Endometrial microvascular endothelial cells (primary cell): ENCODE measurements around the gene DMP1. TPM values are rescaled to one million over a fixed set of nuclear protein-coding genes. Genes with fewer than 3 reads are reported as not detected.

Experiments
- in situ Hi-C: cut with HindIII; loops from 2 replicates; pipeline ENCODE4 v1.10.0; 2017; ENCODE audit warnings: low sequenced_read_pairs, low pct_unique_long_range_greater_than_20kb; ENCODE audit errors: inconsistent ontology term
- total RNA-seq: library from RNA; depleted of rRNA; stranded (reverse); fragments of >200 nt; gene quantifications from one replicate; pipeline ENCODE4 v1.2.3, GENCODE V29; 2015; ENCODE audit errors: inconsistent ontology term

DMP1 gene, protein sequence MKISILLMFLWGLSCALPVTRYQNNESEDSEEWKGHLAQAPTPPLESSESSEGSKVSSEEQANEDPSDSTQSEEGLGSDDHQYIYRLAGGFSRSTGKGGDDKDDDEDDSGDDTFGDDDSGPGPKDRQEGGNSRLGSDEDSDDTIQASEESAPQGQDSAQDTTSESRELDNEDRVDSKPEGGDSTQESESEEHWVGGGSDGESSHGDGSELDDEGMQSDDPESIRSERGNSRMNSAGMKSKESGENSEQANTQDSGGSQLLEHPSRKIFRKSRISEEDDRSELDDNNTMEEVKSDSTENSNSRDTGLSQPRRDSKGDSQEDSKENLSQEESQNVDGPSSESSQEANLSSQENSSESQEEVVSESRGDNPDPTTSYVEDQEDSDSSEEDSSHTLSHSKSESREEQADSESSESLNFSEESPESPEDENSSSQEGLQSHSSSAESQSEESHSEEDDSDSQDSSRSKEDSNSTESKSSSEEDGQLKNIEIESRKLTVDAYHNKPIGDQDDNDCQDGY
- total RNA-seq = not detected

DNA sequence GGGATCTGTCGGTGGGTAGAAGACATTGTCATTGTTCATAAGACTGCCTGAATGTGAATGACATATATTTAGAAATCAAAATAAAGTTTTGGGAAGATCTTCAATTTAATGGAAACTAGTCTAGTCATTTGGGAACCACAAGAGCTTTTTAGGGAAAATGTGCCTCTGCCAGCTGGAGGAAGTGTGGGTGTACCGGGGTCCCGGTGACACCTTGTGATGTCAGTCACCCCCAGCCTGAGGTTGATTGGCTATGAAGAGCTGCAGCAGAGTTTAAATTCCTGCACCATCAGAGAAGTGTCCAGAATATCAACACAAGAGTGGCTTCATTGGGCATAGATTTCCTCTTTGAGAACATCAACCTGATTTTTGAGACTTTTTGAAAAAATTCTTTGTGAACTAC, at the start of gene DMP1:
Gene DMP1, plus strand, starts transcription at position 301 of the 400 bp plus-strand sequence. CDS start 6,213 bp downstream, outside the sequence.
- in situ Hi-C loops = loop anchor here (25.0 kb wide), 1 partner anchor 187 kb away; the partner anchor contains the start of gene MEPE

DNA sequence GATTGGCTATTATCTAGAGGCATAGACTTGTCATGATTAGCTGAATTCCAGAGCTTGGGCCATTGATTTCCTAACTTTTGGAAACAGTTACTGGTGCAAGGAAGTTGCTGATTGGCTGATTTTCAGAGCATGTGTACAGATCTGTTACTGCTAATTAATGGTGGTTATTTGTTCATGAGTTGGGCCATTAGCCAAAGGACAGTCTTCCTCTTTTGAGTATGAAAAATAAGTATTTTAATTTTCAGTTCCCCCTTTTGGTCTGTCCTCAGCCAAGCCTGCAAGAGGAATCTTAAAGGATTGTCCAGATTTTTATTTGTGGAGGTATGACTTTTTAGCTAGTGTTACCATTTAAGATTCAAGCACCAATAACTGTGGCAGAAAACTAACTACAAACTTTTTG, 48.7 kb upstream of the DMP1 start:
- in situ Hi-C loops = no loop called here

DNA sequence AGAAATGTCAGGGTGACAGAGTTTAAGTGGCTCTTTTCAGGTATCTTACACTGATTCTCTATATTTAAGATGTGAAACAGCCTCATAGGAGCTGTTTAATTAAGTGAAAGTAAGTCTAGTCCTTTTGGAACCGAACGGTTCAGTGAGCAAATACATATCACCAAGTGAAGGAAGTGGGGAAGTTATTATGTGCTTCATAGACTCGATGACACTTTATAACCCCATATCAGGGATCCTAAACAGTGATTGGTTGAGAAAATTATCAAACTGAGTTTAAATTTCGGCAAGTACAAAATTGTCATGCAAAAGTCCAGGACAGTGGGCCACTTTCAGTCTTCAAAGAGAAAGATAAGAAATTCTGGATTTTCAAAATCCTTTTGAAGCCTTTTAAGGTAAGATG, 41.9 kb upstream of the DMP1 start, which contains the start of gene DSPP:
Gene DSPP, plus strand, starts transcription at position 301 of the 400 bp plus-strand sequence. CDS start 2,380 bp downstream, outside the sequence.
- in situ Hi-C loops = no loop called here

DNA sequence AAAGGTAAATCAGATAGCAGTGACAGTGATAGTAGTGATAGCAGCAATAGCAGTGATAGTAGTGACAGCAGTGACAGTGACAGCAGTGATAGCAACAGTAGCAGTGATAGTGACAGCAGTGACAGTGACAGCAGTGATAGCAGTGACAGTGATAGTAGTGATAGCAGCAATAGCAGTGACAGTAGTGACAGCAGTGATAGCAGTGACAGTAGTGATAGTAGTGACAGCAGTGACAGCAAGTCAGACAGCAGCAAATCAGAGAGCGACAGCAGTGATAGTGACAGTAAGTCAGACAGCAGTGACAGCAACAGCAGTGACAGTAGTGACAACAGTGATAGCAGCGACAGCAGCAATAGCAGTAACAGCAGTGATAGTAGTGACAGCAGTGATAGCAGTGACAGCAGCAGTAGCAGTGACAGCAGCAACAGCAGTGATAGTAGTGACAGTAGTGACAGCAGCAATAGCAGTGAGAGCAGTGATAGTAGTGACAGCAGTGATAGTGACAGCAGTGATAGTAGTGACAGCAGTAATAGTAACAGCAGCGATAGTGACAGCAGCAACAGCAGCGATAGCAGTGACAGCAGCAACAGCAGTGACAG, 35.7 kb upstream of the DMP1 start:
- in situ Hi-C loops = no loop called here

DNA sequence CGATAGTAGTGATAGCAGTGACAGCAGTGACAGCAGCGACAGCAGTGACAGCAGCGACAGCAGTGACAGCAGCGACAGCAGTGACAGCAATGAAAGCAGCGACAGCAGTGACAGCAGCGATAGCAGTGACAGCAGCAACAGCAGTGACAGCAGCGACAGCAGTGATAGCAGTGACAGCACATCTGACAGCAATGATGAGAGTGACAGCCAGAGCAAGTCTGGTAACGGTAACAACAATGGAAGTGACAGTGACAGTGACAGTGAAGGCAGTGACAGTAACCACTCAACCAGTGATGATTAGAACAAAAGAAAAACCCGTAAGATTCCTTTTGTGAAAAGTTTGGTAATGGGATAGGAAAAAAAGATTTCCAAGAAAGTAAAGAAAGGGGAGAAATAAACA, 33.8 kb upstream of the DMP1 start:
- in situ Hi-C loops = no loop called here

DNA sequence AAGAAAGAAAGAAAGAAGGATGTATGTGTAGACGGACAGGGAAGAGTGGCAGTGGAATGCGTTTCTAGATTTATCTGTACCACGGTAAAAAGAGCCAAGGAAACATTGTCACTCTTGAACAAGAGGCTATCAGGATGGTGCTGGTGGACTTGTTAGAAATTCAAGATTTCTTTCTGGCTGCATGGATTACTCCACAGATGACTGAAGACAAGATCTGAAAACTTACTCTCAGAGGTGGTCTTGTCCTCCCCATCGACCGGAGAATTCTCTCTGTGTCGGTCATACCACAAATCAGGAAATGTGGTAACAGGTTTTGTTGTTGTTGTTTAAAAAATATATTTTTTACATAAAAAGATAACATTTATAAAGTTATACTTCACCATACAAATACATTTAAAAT, 30.0 kb upstream of the DMP1 start:
- in situ Hi-C loops = no loop called here

DNA sequence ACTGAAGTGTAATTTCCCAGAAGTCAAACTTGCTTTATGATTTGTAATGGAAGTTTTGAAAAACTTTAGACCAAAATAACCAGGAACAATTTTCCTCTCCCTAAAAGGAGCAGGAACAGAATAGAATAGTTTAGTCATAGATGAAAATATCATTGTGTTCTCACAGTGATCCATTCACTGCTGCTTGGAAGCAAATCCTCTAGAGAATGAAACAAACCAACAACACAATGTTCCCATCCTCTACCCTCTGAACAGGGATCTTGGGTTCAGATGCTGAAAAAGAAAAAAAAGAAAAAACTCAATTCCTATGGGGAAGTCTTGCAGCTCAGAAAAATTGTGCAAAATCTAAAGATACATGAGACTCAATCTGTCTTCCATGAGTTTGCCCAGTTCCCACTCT, 29.6 kb upstream of the DMP1 start:
- in situ Hi-C loops = no loop called here

DNA sequence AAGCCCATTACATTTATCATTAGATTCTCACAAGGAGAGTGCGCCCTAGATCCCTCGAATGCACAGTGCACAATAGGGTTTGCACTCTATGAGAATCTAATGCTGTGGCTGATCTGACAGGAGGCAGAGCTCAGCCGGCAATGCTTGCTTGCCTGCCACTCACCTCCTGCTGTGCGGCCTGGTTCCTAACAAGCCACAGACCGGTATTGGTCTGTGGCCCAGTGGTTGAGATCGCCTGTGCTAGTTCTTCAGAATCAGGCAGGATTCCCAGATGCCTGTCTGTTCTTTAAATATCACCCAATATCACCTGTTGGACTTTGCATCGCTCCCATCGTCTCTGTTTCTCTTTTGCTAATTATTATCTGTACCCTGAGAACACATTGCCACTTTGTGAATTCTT, 27.8 kb upstream of the DMP1 start:
- in situ Hi-C loops = no loop called here

DNA sequence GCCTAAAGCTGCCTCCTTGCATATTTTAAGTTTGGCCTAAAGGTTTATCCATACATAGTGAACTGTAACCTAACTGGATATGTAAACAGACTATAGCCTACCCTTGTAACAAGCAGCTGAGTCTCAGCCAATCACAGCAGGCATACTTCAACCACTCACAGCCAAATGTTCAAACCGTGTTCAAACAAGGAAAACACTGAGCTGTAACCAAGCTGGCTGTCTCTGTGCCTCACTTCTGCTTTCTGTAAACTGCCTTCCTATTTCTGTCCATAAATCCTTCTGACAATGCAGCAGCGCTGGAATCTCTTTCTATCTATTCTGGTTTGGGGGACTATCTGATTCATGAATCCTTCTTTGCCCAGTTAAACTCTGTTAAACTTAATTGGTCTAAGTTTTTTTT, 25.4 kb upstream of the DMP1 start:
- in situ Hi-C loops = no loop called here

DNA sequence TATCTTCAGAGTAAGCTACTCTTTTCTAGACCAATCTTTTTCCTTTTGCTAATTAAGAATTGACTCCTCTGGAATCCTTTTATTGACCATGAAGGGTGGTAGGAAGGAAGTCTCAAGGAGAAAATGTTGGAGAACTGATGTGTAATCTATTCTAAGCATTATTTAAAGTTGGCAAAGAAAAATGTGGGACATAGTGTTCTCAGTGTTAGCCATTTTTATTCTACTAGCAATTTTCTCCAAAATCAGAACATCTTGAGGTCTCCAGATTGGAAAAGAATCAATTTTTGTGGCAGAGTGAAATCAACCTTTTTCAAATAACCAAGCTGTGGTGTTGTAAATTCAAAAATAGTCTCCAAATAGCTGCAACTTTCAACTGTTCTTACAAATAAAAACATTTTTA, 18.4 kb upstream of the DMP1 start:
- in situ Hi-C loops = no loop called here

DNA sequence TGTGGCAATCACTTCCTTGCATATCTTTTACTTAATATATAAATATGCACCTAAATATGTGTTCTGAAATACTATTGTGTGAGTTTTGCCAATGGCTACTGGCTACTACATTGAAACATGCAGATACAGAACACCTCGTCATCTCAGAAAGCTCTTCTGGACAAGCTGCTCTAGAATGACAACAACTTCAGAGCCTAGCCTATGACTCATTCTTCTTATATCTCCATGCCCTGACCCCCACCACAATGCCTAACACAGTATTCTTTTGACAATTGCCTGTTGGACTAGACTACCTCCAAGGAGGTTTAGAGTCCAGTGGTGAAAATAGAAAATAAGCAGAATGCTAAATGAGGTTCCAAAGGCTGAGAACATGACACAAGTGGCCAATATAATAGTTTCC, 17.6 kb upstream of the DMP1 start:
- in situ Hi-C loops = no loop called here

DNA sequence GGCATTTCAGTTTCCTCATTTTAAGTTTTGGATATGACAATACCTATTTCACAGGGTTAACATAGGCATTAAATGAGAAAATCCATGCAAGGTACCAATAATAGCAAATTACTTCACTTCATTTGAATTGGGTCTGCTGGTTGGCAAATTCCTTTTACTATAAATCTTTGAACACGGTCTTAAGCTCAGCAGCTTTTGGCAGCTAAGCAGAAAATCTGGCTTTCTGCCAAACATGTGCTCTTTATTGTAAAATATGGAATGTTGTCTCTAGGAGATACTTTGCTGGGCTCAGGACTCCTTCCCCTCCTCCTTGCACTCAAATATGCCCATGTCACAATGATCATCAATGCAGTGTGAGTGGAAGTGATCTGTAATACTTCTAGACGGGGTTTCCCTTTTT, 16.8 kb upstream of the DMP1 start:
- in situ Hi-C loops = no loop called here

DNA sequence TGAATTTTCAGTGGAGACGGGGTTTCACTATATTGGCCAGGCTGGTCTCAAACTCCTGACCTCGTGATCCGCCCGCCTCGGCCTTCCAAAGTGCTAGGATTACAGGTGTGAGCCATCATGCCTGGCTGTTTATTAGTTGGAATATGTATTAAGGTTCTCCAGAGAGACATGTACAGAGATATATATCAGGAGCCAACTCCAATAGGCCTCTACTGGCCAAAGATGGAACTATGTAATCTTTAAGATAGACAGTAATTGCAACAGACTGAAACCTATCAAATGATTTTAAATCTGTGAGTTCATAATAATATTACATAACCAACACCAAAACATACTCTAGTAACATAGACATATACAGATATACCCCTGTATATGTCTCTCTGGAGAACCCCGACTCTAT, 5.8 kb upstream of the DMP1 start:
- in situ Hi-C loops = no loop called here

DNA sequence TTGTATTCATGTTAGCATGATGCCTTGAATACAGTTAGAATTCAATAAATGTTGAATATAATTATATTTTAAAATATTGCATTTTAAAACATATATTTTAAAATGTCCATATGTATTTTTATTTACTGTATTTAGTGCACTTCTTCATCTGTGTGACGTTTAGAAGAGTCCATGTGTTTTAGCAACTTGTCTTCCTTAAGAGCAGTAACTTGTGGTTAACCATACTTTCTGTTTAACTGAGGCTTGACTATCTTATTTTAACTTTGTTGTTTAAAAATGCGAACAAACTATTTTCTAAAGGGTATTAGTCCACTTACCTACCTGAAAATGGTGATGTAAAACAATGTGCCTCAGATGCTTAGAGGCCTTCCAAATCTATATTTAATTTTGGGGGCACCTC, 858 bp downstream of the DMP1 start:
- in situ Hi-C loops = loop anchor here (25.0 kb wide), 1 partner anchor 186 kb away; the partner anchor contains the start of gene MEPE

DNA sequence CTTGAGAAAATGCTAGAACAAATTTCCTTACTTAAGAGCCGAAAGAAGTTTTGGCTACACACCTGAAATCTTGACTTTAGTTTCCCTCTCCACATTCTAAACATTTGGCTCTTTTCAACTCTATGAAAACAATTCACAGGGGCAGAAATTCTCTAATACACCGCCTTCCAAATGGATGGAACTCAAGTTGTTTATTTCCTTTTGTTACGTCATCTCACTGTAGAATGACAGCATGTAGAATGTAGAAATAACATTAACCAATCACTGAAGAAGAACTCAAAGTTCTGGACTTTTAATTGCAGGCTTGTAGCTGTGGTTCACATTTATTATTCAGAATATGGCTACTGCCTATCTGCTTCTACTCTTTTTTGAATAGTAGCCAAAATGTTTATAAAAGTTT, 1.9 kb downstream of the DMP1 start:
- in situ Hi-C loops = loop anchor here (25.0 kb wide), 1 partner anchor 185 kb away; the partner anchor contains the start of gene MEPE

DNA sequence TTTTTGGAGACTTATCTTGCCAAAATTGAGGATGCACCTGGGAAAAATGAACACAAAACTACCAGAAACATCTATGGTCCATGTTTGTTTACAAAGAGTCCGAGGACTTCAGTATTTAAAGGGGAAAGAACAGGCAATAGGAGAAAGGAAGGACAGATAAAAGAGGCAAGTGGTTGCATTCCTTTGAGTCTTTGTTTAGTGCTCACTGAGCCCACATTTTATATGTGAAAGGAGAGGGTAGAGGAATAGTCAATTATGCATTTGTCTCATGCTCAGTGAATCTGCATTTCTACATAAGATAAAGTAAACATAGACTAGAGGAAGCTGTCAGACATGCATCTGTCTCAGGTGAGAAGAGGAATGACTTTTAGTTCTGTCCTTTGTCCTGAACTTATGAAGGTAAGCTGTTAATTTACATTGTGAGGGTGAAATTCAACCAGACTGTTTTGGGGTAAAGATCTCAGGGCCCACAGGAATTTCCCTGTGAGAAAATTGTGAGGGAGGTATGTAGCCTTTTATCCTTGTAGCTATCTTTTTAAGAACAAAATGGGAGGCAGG, 4.5 kb downstream of the DMP1 start:
- in situ Hi-C loops = loop anchor here (25.0 kb wide), 1 partner anchor 183 kb away; the partner anchor contains the start of gene MEPE

DNA sequence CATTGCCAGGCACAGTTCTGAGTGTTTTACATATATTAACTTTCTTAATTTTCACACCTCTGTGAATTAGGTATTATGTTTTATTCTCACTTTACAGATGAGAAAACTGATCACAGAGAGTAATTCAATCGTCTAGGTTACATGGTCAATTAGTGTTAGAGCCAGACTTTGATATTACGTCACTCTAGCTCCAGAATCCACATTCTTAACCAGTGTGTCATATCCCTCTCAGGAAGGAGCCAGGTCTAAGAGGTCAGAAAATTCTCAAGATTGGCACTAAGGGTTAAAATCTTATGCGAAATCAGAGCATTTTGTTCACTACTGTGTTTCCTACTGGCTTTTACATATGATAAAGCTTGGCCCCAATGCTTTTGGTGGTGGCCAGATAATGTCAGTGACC, 7.4 kb downstream of the DMP1 start:
- in situ Hi-C loops = loop anchor here (25.0 kb wide), 1 partner anchor 180 kb away; the partner anchor contains the start of gene MEPE

DNA sequence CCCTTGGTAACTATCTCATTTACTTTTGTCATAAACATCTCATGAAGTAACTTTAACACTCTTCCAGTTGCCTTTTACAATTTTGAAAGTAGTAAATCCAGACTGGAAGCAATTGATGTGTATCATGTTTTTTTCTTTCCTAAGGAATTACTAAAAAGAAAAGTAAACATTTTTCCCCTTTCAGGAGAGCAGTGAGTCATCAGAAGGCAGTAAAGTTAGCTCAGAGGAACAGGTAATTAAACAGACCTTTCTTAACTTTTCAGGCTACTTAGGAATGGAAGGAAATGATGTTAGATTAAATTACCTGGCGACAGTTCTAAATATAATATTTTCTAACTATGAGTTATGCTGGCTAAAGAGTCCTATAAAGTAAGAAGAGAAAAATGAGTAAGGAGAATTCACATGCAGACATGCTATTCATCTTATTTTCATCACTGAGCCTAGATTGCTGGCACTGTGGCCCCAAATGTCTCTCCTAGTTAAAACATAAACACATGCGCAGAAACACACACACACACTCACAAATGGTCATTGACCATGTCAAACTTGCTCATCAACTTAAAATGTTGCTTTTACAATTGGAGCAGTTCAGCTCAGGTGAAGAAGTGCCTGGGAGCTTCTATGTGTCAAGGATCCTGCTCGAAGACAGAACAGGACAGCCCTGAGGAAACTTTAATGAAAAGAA, 9.3 kb downstream of the DMP1 start:
- in situ Hi-C loops = loop anchor here (25.0 kb wide), 1 partner anchor 178 kb away; the partner anchor contains the start of gene MEPE

DNA sequence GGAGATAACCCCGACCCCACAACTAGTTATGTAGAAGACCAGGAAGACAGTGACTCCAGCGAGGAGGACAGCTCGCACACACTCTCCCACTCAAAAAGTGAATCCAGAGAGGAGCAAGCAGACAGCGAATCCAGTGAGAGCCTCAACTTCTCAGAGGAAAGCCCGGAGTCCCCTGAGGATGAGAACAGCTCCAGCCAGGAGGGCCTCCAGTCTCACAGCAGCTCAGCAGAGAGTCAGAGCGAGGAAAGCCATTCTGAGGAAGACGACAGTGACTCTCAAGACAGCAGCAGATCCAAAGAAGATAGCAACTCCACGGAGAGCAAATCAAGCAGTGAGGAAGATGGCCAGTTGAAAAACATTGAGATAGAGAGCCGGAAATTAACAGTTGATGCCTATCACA, 12.8 kb downstream of the DMP1 start:
- in situ Hi-C loops = loop anchor here (25.0 kb wide), 1 partner anchor 174 kb away; the partner anchor contains the start of gene MEPE
